BE2C (cell line): ENCODE results near the gene LYRM4.

Experiments
- DNase-seq: peaks from one replicate; pipeline ENCODE4 v3.0.0-alpha.2; 2020
- H3K27me3 ChIP-seq: fragments of 250-450 bp; sonication (Bioruptor Pico); 2 replicates; pipeline ENCODE4 v1.5.1; 2020; ENCODE audit warnings: mild to moderate bottlenecking
- H3K36me3 ChIP-seq: fragments of 250-450 bp; sonication (Bioruptor Pico); 2 replicates; pipeline ENCODE4 v1.5.1; 2020; ENCODE audit warnings: mild to moderate bottlenecking
- H3K4me1 ChIP-seq: fragments of 250-450 bp; sonication (Bioruptor Pico); 2 replicates; pipeline ENCODE4 v1.5.1; 2020
- H3K4me3 ChIP-seq: 2 replicates; pipeline ENCODE4 v1.5.1; 2011; ENCODE audit warnings: low read depth, low read length
- H3K9me3 ChIP-seq: fragments of 250-450 bp; sonication (Bioruptor Pico); 2 replicates; pipeline ENCODE4 v1.5.1; 2020
- TF ChIP-seq, protein P1 (sequence below): IDR thresholded peaks from 2 replicates; pipeline ENCODE4 v1.5.1; 2012; ENCODE audit warnings: mild to moderate bottlenecking, low read depth, low read length

LYRM4 gene

DNA sequence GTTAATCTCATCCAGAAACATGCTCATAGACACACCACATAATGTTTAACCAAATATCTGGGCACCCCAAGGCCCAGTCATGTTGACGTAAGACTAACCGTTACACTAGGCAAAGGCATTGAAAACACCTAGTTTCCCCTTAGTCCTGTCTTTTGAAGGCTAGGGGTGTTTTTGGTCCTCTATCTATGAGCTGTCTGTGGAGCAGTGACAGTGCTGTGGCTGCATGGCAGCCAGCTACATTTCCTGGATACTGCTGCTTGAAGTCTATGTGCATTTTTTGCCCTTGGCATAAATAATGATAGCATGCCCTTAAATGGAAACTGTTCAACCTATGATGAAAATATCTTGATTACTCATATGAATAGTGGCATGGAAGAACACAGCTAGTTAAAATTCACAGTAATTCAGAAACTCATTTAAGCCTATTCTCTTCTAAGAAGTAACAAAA is 19.2 kb upstream of the LYRM4 start:
- no peaks in the 10 kb centered on the region for H3K36me3 ChIP-seq
- no peaks in the 10 kb centered on the region; the same call in 1 of the 2 replicates for H3K9me3 ChIP-seq
- TF ChIP-seq, protein P1, sequence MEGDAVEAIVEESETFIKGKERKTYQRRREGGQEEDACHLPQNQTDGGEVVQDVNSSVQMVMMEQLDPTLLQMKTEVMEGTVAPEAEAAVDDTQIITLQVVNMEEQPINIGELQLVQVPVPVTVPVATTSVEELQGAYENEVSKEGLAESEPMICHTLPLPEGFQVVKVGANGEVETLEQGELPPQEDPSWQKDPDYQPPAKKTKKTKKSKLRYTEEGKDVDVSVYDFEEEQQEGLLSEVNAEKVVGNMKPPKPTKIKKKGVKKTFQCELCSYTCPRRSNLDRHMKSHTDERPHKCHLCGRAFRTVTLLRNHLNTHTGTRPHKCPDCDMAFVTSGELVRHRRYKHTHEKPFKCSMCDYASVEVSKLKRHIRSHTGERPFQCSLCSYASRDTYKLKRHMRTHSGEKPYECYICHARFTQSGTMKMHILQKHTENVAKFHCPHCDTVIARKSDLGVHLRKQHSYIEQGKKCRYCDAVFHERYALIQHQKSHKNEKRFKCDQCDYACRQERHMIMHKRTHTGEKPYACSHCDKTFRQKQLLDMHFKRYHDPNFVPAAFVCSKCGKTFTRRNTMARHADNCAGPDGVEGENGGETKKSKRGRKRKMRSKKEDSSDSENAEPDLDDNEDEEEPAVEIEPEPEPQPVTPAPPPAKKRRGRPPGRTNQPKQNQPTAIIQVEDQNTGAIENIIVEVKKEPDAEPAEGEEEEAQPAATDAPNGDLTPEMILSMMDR, result no peak
- H3K4me1 ChIP-seq, result peaks cover 4% of the 10 kb centered on the region
- no peak for DNase-seq
- H3K4me3 ChIP-seq, result no peak overlapping the region
- no peaks in the 10 kb centered on the region for H3K27me3 ChIP-seq

DNA sequence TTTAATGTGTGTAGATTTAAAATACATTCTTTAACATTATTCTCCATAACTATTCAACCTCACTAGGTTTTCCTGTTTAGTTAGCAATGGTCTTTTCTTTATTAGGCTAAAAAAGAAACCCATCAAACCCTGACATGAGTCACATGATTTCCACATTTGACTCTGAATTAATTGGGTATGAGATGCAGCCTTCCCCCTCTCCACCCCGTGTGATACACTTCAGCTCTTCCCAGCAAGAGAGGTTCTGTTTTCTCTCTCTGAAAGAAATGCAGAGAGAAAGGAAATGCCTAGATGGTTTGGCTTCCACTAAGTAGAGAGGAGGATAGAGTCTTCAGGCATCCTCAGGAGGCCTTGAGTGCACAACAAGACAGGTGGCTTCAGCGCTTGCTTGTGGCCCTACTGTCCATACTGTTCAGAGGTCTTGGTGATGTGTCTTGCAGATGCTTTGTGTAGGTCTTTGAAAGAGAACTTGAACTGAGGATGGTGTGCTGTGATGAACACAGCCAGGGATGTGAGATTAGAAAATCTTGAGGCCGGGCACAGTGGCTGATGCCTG is 17.9 kb upstream of the LYRM4 start:
- no peak overlapping the region for H3K4me3 ChIP-seq
- no peak for DNase-seq
- H3K36me3 ChIP-seq, result no peaks in the 10 kb centered on the region
- peaks cover 9% of the 10 kb centered on the region for H3K4me1 ChIP-seq
- no peaks in the 10 kb centered on the region; the same call in 1 of the 2 replicates for H3K9me3 ChIP-seq
- H3K27me3 ChIP-seq, result no peaks in the 10 kb centered on the region
- TF ChIP-seq, protein P1, result no peak

DNA sequence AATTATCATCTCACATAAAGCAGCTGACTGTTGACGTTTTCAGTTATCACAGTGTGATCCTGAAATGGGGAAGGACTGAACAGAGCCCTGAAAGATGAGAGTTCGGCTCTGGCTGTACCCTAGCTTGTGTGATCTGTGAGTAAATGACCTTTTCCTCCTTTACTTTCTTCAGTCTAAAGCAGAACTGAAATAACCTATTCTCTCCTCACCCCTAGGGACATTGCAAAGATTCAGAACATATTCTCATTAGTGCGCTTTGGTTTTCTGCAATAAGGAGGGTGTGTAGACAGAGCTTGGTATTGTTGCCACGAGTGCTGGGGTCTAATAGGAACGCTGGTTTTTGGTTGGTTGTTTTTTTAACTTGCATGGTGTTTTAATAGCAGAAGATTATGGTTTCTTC is 17.3 kb upstream of the LYRM4 start:
- H3K4me3 ChIP-seq, result no peak overlapping the region
- H3K36me3 ChIP-seq, result no peaks in the 10 kb centered on the region
- H3K27me3 ChIP-seq, result no peaks in the 10 kb centered on the region
- no peaks in the 10 kb centered on the region; the same call in 1 of the 2 replicates for H3K9me3 ChIP-seq
- TF ChIP-seq, protein P1, result no peak
- no peak for DNase-seq
- peaks cover 9% of the 10 kb centered on the region for H3K4me1 ChIP-seq

DNA sequence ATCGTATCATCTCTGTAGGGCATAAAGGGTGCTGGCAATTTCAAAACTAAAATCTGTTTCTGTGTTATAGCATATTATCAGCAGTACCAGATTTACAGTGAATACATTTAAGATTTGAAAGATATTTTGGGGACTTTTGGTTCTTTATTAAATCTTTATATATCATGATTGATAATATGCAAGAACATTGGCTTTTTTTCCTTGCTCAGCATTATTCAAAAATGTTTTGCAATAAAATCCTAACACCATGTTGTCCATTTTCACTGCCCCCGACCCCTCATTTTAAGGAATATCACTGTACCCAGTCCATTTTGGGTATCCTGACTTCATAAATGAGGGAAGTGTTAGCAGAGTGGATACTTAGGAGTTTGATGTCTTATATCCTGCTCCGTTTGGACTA is 16.8 kb upstream of the LYRM4 start:
- H3K9me3 ChIP-seq, result no peaks in the 10 kb centered on the region; the same call in 1 of the 2 replicates
- TF ChIP-seq, protein P1, result no peak
- no peaks in the 10 kb centered on the region for H3K36me3 ChIP-seq
- H3K27me3 ChIP-seq, result no peaks in the 10 kb centered on the region
- no peak for DNase-seq
- H3K4me1 ChIP-seq, result peaks cover 9% of the 10 kb centered on the region
- no peak overlapping the region for H3K4me3 ChIP-seq

DNA sequence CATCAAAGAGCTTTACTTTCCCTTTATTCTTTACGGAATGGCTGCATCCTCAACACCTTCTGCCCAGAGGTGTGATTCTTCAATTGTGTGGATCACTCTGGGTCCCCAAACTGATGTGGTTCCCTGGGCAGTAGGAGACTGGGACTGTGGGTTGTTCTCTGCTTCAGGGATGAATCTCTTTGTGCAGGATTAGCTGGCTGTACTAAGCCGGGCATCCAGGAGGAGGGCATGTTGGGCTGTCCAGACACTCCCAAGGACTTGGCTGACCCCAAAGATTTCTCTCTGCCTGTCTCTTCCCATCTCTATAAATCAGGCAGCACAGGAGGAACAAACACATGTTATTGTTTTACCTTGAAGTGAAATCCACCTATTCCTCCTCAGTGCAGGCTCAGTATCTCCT is 15.8 kb upstream of the LYRM4 start:
- Histone ChIP-seq H3K9me3 (no peaks in the 10 kb centered on the region; the same call in 1 of the 2 replicates), H3K27me3 (no peaks in the 10 kb centered on the region), H3K4me1 (peaks cover 9% of the 10 kb centered on the region), H3K36me3 (no peaks in the 10 kb centered on the region), H3K4me3 (no peak overlapping the region)
- DNase-seq, result no peak
- TF ChIP-seq, protein P1, result no peak

DNA sequence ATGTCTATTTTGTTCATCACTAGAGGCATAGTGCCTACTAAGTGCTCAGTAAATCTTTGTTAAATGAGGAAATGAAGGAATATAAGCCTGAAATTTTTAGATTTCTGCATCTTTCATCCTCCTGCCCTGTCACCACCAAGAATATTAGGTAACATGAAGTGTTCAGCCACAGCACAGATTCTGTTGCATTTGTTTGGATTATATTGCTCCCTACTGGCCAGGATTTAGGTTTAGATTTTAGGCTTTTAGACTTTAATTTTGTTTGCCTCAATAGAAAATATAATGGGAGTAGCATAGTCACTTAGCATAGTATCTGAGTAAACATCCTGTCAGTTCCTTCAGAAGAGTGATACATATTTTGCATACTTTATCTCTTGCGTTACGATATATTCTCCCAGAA is 14.7 kb upstream of the LYRM4 start:
- TF ChIP-seq, protein P1, result no peak
- Histone ChIP-seq H3K9me3 (no peaks in the 10 kb centered on the region; the same call in 1 of the 2 replicates), H3K27me3 (no peaks in the 10 kb centered on the region), H3K36me3 (no peaks in the 10 kb centered on the region), H3K4me1 (peaks cover 9% of the 10 kb centered on the region), H3K4me3 (no peak overlapping the region)
- no peak for DNase-seq
